ENCODE results near the gene ANAPC10. TPM values are rescaled to one million over a fixed set of nuclear protein-coding genes. Genes with fewer than 3 reads are reported as not detected.

Gene ANAPC10
- total and polyA plus RNA-seq, 2 donors (not counting 3 experiments of a cell fraction or from before 2014, with no cell fraction given): 15.7 to 24.0 TPM

DNA sequence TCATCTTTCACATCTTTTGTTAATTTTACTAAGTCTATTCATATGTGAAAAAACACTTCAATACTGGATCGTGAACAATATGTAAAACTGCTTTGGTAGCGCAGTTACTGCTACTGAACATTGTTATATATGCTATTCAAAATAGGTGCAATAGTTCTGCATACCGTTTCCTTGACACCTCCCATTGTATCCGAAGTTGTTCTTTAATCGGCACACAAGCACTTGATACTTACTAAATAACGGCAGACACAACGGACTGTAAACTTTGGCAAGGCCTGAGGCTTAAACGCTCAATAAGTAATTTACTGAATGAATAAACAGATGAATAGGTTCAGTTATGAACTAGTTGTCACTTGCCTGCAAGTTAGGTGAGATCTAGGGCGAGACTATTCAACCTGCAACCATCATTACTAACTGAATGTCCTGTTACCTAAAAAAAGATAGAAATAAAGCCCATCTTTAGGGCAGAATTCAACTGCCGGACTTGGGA lies 620 bp downstream of the ANAPC10 start:
- Histone ChIP-seq H3K36me3 (ENCODE audit: control insufficient read depth in 2 of 2, extremely low read depth in 1 of 2, insufficient read depth in 2 of 2, low read length in 2 of 2) (peaks cover 8 to 9% of the 10 kb centered on the region in 2 experiments), H3K9me3 (replicated peaks; ENCODE audit: control insufficient read depth, insufficient read depth, low read length) (no peaks in the 10 kb centered on the region), H3K27me3 (ENCODE audit: control insufficient read depth in 2 of 2, insufficient read depth in 2 of 2, low read length in 2 of 2) (no peaks in the 10 kb centered on the region), H3K4me1 (ENCODE audit: control insufficient read depth, extremely low read depth, insufficient read depth, low read length) (peaks cover 35% of the 10 kb centered on the region), H4K20me1 (replicated peaks; ENCODE audit: control insufficient read depth, extremely low read depth, insufficient read depth, low read length) (no peaks in the 10 kb centered on the region), H3K4me3 (replicated peaks in 1 of 3; ENCODE audit: insufficient read depth in 1 of 3, low read depth in 1 of 3, low read length in 3 of 3) (peak overlapping the region; percentile 37 to 95 (median 66)), H2AFZ (ENCODE audit: low read depth, low read length) (peak overlapping the region; percentile 50), H3K79me2 (ENCODE audit: control insufficient read depth, insufficient read depth, low read length) (peaks cover 83% of the 10 kb centered on the region), H3K4me2 (ENCODE audit: insufficient read depth, low read length) (peak overlapping the region; percentile 97), H3K9ac (replicated peaks; ENCODE audit: extremely low read depth, insufficient read depth, low read length) (peak overlapping the region; percentile 90), H3K9me1 (replicated peaks; ENCODE audit: control insufficient read depth, extremely low read depth, insufficient read depth, low read length) (no peaks in the 10 kb centered on the region), H3K27ac (ENCODE audit: insufficient read depth, low read depth, low read length) (peak overlapping the region; percentile 74)
- BruUV-seq (replicated peaks): TSS peak; percentile 62
- ChIA-PET POLR2A (interaction anchor here (1.5 kb wide), 1 partner anchor 35 kb away, joined by 4 read pairs; no protein-coding TSS in a partner anchor), CTCF (interaction anchor here (0.6 to 2.0 kb wide), 15 partner anchors 10 to 924 kb away, joined by 3 to 5 read pairs (median 3); no protein-coding TSS in a partner anchor)
- intact Hi-C loops (cut with micrococcal nuclease) (loop anchor here (1.0 to 5.0 kb wide), 5 partner anchors 385 to 1760 kb away; partner anchors contain the start of genes GAB1, HHIP, SMAD1 and ZNF827), dilution Hi-C loops (cut with MboI; ENCODE audit: extremely low pct_ligation_motif_present, low sequenced_read_pairs) (no loop called here)
- FAIRE-seq: peak; percentile 42
- no peak for DNase-seq (ENCODE audit: low read depth, low spot score)
- TF ChIP-seq, protein P1, sequence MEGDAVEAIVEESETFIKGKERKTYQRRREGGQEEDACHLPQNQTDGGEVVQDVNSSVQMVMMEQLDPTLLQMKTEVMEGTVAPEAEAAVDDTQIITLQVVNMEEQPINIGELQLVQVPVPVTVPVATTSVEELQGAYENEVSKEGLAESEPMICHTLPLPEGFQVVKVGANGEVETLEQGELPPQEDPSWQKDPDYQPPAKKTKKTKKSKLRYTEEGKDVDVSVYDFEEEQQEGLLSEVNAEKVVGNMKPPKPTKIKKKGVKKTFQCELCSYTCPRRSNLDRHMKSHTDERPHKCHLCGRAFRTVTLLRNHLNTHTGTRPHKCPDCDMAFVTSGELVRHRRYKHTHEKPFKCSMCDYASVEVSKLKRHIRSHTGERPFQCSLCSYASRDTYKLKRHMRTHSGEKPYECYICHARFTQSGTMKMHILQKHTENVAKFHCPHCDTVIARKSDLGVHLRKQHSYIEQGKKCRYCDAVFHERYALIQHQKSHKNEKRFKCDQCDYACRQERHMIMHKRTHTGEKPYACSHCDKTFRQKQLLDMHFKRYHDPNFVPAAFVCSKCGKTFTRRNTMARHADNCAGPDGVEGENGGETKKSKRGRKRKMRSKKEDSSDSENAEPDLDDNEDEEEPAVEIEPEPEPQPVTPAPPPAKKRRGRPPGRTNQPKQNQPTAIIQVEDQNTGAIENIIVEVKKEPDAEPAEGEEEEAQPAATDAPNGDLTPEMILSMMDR (IDR thresholded peaks at IDR 0.05; ENCODE audit: extremely low read depth in 1 of 2, insufficient read depth in 1 of 2, low read depth in 1 of 2, low read length in 2 of 2): peak in 1 of 2 donors; percentile 13
- TF ChIP-seq POLR2AphosphoS5 (IDR thresholded peaks at IDR 0.05; ENCODE audit: insufficient read depth, low read depth, low read length) (no peak), FOS (IDR thresholded peaks at IDR 0.05; ENCODE audit: borderline replicate concordance, insufficient read depth, low read length) (no peak)
- TF ChIP-seq, protein P2, sequence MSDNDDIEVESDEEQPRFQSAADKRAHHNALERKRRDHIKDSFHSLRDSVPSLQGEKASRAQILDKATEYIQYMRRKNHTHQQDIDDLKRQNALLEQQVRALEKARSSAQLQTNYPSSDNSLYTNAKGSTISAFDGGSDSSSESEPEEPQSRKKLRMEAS (IDR thresholded peaks at IDR 0.05; ENCODE audit: insufficient read depth, insufficient read length): no peak

Data from endothelial cell of umbilical vein (primary cell).